KOPT-K1 (cell line): ENCODE results near the gene ZNF823.

Source experiments
- H3K27ac ChIP-seq: fragments of 200-600 bp; sonication (generic); 2 replicates; pipeline ENCODE4 v1.5.1; 2016; ENCODE audit warnings: antibody characterized with exemption, mild to moderate bottlenecking, low read depth, low read length; ENCODE audit not compliant: poor library complexity, severe bottlenecking
- H3K36me3 ChIP-seq: fragments of 200-600 bp; sonication (generic); 2 replicates; pipeline ENCODE4 v1.5.1; 2017; ENCODE audit warnings: antibody characterized with exemption, mild to moderate bottlenecking, low read length, moderate library complexity; ENCODE audit not compliant: insufficient read depth
- H3K9me3 ChIP-seq: fragments of 200-600 bp; sonication (generic); 2 replicates; pipeline ENCODE4 v1.5.1; 2017; ENCODE audit warnings: antibody characterized with exemption, low read length, mild to moderate bottlenecking; ENCODE audit not compliant: insufficient read depth, poor library complexity, severe bottlenecking

ZNF823 gene

DNA sequence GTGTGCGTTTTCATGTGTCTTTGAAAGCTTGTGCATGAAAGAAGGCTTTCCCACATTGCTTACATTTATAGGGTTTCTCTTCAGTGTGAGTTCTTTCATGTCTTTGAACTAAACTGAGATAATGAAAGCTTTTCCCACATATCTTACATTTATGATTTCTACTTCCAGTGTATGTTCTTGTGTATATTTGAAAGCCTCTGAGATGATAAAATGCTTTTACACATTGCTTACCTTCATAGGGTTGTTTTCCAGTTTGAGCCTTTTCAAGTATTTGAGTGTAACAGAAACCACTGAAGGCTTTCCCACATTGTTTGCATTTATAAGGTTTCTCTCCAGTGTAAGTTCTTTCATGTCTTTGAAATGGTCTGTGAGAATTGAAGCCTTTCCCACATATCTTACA is 18.2 kb upstream of the ZNF823 start:
- Histone ChIP-seq H3K27ac (no peak overlapping the region), H3K36me3 (no peaks in the 10 kb centered on the region), H3K9me3 (peaks cover 38% of the 10 kb centered on the region)

DNA sequence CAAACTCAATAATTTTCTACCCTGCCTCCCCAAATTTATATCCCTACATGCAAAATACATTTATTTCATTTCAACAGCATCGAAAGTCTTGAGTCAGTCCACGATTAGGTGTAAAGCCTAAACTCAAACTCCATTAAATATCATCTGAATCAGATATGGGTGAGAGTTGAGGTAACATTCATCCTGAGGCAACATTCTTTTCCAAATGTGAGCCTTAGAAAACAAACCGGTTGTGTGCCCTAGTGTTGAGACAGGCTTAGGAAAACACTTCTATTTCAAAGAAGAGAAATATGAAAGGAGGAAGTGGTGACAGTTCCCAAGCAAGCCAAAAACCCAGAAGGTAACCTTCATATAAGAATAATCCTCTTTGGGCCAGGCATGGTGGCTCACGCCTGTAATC is 15.9 kb upstream of the ZNF823 start:
- peaks cover 45% of the 10 kb centered on the region for H3K9me3 ChIP-seq
- no peak overlapping the region for H3K27ac ChIP-seq
- no peaks in the 10 kb centered on the region for H3K36me3 ChIP-seq

DNA sequence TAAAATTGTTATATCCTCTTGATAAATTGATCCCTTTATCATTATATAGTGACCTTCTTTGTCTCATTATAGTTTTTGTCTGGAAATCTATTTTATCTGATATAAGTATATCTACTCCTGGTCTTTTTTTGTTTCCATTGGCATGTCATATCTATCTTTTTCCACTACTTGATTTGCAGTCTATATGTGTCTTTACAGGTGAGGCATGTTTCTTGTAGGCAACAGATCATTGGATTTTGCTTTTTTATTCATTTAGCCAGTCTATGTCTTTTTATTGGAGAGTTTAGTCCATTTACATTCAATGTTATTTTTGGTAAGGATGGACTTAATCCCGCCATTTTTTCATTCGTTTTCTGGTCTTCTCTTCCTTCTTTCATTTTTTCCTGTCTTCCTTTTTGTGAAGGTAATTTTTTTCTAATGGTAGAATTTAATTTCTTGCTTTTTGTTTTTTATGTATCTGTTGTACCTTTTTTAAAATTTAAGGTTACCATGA is 13.5 kb upstream of the ZNF823 start:
- H3K27ac ChIP-seq: no peak overlapping the region
- no peaks in the 10 kb centered on the region for H3K36me3 ChIP-seq
- peaks cover 55% of the 10 kb centered on the region for H3K9me3 ChIP-seq

DNA sequence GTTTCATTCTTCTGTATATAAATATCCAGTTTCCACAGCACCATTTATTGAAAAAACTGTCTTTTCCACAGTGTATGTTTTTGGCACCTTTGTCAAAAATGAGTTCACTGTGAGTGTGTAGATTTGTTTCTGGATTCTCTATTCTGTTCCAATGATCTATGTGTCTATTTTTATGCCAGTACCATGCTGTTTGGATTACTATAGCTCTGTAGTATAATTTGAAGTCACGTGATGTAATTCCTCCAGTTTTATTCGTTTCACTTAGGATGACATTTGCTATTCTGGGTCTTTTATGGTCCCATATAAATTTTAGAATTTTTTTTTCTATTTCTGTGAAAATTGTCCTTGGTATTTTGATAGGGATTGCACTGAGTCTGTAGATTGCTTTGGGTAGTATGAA is 11.0 kb upstream of the ZNF823 start:
- H3K9me3 ChIP-seq: peaks cover 39% of the 10 kb centered on the region
- H3K36me3 ChIP-seq: no peaks in the 10 kb centered on the region
- H3K27ac ChIP-seq: no peak overlapping the region

DNA sequence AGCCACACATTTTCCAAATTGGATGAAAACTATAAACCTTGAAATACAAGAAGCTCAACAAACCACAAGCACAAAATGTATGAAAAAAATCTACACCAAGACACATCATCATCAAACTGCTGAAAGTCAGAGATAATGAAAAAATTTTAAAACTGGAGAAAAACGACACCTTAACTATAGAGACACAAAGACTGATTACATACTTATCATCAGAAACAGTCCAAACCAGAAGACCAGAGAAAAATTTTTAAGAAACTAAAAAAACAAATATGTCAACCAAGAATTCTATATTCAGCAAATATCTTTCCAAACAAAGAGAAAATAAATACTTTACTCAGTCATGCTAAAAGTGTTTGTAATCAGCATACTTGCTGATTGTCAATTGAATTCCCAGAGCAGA is 8.5 kb upstream of the ZNF823 start:
- Histone ChIP-seq H3K9me3 (peaks cover 29% of the 10 kb centered on the region), H3K27ac (no peak overlapping the region), H3K36me3 (no peaks in the 10 kb centered on the region)

DNA sequence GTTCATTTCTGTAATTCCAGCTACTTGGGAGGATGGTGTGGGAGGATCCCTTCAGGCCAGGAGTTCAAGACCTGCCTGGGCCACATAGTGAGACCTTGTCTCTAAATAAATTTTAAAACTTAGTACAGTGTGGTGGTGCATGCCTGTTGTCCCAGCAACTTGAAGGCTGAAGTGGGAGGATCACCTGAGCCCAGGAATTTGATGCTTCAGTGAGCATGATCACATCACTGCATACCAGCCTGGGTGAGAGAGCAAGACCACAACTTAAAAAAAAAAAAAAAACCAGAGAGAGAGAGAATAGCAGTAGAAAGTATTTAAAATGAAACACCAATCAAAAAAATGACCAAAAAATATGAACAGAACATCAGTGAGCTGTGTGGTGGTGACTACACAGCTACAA is 7.1 kb upstream of the ZNF823 start:
- H3K36me3 ChIP-seq: no peaks in the 10 kb centered on the region
- peaks cover 23% of the 10 kb centered on the region for H3K9me3 ChIP-seq
- no peak overlapping the region for H3K27ac ChIP-seq

DNA sequence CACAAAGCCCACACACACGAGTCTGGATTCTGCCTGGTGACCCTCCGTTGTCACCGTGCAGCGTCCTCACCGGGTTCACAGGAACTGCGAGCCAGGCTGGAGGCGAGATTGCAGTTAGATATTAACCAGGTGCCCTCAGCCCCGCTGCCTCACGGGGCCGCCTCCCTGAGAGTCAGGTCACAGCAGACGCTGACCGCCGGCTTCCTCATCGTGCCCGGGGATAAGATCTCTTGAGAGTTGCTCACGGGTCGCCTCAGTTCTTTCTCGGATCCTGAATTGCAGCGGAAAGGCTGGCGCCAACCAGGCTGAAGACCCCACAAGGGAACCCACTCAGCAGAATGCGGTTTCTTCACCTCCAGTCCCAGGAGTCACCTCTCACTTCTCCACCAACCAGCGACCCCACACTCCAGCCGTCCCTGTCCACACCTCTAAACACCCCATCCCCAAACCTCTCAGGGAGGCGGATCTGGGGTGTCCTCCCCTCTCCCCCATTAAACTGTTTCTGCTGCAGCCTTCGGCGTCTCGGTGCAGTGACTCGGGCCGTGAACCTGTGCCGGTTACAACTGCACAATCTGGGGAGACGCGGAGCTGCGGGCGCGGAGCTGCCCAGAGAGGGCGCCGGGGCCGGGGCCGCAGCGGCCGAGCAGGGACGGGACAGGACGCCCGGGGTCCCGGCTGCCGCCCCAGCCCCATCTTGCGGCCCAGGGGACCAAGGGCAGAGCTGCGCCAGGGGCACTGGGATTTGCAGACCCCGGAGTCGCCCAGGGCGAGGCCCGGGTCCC is 591 bp downstream of the ZNF823 start:
- Histone ChIP-seq H3K9me3 (no peaks in the 10 kb centered on the region), H3K36me3 (0 out of 2 replicates have a peak, but pooled peaks cover 2% of the 10 kb centered on the region), H3K27ac (peak overlapping the region; percentile 68)

DNA sequence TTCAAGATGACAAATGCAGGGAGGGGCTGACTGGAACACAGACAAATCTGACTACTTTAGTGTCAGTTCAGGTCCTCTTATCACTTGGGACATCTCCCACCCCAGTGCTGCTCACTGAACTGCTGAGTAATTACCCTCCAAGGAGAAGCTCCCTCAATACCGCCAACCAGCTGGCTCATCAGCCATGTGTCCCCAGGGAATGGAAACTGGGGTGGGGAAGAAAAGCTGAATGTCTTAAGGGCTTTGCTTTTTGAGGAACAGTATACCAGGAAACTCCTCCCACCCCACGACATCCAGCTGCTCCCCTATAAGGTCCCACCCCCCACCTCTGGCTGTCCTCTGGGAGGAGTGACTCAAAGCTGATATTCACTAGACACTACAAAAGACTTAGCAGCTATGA is 2.0 kb downstream of the ZNF823 start:
- peaks cover under 1% of the 10 kb centered on the region for H3K9me3 ChIP-seq

DNA sequence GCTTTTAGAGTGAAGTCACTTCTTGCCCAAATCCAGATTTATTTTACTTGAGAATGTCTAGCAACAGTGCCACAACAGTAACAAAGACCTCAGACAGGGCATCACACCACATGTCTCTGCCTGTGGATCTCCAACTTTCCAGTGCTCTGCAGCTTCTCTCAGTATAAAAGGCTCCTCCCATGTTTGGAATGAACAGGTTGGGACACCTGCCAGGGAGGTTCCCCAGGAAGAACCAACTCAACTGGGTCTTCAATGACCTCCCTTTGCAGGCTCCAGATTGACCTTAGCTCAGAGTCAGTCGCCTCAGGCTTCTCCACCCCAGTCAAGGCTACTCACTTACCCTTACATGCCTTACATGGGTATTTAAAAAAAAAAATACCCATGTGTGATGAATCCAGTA is 3.4 kb downstream of the ZNF823 start:
- no peak overlapping the region for H3K27ac ChIP-seq
- H3K36me3 ChIP-seq: peaks cover 18% of the 10 kb centered on the region; the same call in 1 of the 2 replicates
- H3K9me3 ChIP-seq: peaks cover 12% of the 10 kb centered on the region

More for the DNA sequence above, 2.0 kb downstream of the ZNF823 start:
- Histone ChIP-seq H3K36me3 (peaks cover 7% of the 10 kb centered on the region; the same call in 1 of the 2 replicates), H3K27ac (no peak overlapping the region)

DNA sequence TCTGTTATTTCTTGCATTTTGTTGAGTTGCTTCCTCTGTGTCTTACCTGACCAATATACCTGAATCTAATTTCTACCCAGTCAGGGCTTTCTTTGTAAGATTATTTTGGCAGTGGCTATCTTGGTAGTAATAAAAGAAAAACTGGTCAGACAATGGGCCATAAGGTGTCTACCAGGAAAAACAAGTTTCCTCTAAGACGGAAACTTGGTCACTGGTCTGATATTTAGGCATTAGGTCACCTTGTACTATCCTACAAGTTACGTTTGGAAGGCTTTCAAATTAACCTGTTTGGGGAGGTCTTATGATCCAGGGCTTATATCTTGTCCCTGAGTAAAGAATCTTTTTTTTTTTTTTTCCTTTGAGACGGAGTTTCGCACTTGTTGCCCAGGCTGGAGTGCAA is 9.2 kb downstream of the ZNF823 start:
- H3K9me3 ChIP-seq: peaks cover 58% of the 10 kb centered on the region
- no peak overlapping the region for H3K27ac ChIP-seq
- peaks cover 56% of the 10 kb centered on the region for H3K36me3 ChIP-seq

DNA sequence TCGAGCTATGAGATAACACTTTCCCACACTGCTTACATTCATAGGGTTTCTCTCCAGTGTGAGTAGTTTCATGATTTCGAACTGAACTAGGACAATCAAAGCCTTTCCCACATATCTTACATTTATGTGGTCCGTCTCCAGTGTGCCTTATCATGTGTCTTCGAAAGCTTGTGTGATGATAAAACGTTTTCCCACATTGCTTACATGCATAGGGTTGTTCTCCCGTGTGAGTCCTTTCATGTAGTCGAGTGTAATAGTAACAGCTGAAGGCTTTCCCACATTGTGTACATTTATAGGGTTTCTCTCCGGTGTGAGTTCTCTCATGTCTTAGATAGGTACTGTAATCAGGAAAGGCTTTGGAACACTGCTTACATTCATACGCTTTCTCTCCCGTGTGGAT is 16.3 kb downstream of the ZNF823 start:
- H3K9me3 ChIP-seq: peaks cover 84% of the 10 kb centered on the region
- H3K36me3 ChIP-seq: peaks cover 71% of the 10 kb centered on the region
- H3K27ac ChIP-seq: no peak overlapping the region

DNA sequence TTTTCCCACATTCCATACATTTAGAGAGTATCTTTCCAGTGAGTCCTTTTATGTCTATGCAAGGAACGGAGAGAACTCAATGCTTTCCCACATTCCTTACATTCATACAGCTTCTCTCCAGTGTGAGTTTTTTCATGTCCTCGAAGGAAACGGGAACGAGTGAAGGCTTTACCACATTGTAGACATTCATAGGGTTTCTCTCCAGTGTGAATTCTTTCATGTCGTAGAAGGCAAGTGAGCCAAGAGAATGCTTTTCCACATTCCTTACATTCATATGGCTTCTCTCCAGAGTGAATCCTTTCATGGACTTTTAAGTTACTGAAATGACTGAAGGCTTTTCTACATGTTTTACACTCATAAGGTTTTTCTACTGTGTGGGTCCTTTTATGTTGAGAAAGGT is 17.1 kb downstream of the ZNF823 start:
- Histone ChIP-seq H3K27ac (no peak overlapping the region), H3K9me3 (peaks cover 76% of the 10 kb centered on the region), H3K36me3 (peaks cover 63% of the 10 kb centered on the region)

DNA sequence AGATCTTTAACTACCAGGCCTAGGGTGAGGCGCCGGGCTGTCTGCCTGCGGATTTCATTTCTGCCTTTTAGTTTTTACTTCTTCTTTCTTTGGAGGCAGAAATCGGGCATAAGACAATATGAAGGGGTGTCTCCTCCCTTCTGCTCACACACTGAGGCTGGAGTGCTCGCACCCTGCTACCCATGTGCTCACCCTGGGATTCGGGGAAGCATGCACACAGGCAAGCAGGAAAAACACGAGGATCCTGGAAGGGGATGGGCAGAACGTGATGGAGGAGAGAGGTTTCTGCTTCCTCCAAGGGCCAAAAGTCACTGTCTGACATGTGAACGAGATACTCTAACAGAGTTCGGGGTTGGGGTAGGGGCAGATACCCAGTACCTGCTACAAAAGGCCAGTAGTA is 28.4 kb downstream of the ZNF823 start:
- no peak overlapping the region for H3K27ac ChIP-seq
- H3K36me3 ChIP-seq: no peaks in the 10 kb centered on the region
- no peaks in the 10 kb centered on the region for H3K9me3 ChIP-seq

DNA sequence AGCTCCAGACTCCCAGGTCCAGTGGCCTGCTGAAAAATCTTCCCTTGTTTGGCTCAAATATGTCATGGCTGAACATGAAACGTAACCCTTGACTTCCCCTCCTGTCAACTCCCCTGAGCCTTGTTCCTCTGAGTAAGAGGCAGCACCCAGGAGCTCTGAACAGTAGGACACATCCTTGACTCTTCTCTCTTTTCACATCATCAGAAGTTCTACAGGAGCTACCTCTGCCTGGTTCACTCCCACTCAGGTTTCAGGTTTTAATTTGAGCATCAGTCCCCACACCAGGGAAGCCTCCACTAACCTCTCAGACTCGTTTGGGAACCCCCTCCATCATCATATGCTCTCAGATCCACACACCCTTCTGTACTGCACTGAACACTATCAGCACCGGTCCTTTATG is 30.3 kb downstream of the ZNF823 start:
- no peaks in the 10 kb centered on the region for H3K36me3 ChIP-seq
- H3K9me3 ChIP-seq: no peaks in the 10 kb centered on the region
- no peak overlapping the region for H3K27ac ChIP-seq

DNA sequence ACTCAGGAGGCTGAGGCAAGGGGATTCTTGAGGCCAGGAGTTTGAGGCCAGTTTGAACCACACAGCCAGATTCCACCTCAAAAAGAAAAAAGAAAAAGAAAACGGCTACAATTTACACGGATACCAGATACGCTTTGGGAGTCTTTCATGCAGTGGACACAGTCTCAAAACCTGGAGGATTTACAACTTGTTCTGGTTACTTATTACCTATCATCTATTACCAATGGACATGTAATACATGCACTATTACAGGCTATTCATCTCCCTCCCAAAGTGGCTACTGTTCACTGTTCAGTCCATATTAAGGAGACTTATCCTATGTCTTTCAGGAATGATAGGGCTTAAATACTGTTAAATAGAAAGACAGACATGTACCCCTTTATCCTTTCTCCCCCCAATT is 33.3 kb downstream of the ZNF823 start:
- H3K9me3 ChIP-seq: no peaks in the 10 kb centered on the region
- no peak overlapping the region for H3K27ac ChIP-seq
- no peaks in the 10 kb centered on the region for H3K36me3 ChIP-seq

DNA sequence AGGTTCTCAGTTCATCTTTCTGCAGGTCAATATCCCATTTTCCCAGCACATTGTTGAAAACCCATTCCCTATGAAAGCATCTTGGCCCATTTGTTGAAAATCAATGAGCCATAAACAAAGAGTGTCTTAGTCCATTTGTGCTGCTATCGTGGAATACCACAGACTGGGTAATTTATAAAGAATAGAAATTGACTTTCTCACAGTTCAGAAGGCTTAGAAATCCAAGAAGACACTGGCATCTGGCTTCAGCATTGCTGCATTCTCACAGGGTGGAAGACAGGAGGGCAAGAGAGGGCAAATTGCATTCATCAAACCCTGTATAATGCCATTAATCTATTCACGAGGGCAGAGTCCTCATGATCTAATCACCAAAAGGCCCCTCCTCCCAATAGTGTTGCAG is 34.1 kb downstream of the ZNF823 start:
- Histone ChIP-seq H3K9me3 (no peaks in the 10 kb centered on the region), H3K27ac (no peak overlapping the region)

More for the DNA sequence above, 34.1 kb downstream of the ZNF823 start:
- no peaks in the 10 kb centered on the region for H3K36me3 ChIP-seq
